ENCODE data around the gene PAH. TPM values are rescaled to one million over a fixed set of nuclear protein-coding genes. Genes with fewer than 3 reads are reported as not detected.

PAH gene
- total RNA-seq, 1 donor from 2014 or later: not detected

DNA sequence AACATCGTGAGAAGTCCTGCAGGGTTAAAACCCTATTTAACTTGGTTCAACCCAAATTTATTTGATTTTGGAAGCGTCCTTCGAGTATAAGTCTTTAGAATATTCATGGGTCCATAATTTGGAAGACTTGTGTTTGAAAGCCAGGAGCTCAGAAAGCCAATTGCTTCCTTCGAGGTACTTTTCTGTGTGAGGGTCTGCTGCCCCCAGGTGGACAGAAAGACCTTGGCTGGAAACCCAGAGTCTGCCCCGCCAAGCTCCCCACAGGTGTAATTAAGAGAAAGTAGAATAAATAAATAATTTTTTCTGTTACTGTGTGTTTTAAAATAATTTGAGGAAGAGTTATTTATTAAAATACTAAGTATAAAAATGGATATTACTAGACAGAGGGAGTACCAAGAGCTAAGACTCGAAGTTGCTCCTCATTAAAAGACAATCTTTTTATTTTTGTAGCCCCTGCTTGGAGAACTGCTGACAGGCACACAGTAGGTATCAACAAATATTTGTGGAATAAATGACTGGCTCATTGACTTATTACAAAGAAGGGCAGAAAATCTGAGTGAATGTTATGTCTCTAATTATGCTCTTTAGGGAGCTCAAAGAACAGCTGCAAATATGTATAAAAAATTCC is 105.8 kb downstream of the PAH start:
- H3K4me1 ChIP-seq (ENCODE audit: control insufficient read depth in 3 of 3, insufficient read depth in 3 of 3, low read length in 3 of 3): no peaks in the 10 kb centered on the region
- no peak overlapping the region for H3K9ac ChIP-seq (ENCODE audit: low read depth in 1 of 3, low read length in 3 of 3)
- H3K9me3 ChIP-seq (ENCODE audit: control insufficient read depth in 3 of 3, low read length in 3 of 3): no peaks in the 10 kb centered on the region
- H3K4me3 ChIP-seq (ENCODE audit: low read length in 3 of 3): no peak overlapping the region
- no peak overlapping the region for H3K27ac ChIP-seq (ENCODE audit: low read depth, low read length)
- peaks cover 0 to under 1% (median 0%) of the 10 kb centered on the region in 3 donors for H3K27me3 ChIP-seq (ENCODE audit: control insufficient read depth in 3 of 3, insufficient read depth in 3 of 3, low read length in 3 of 3)
- no peaks in the 10 kb centered on the region for H3K36me3 ChIP-seq (ENCODE audit: control insufficient read depth in 3 of 3, insufficient read depth in 3 of 3, low read length in 3 of 3)

DNA sequence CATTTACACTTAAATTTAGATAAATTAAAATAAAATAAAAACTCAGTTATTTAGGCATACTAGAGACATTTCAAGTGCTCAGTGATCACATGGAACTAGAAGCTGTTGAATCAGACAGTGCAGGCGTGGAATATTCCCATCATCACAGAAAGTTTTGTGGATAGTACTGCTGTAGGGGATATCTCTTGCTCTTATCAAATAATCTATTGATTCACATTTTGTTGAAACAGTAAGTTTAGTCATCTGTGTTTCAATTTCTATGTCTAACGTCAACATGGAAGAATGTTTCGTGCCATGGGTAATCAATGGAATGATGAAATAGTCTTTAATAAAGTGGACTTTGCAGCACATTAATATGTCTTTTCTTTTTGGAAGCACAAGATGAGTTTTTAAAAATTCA is 108.6 kb downstream of the PAH start:
- Histone ChIP-seq H3K9me3 (ENCODE audit: control insufficient read depth in 3 of 3, low read length in 3 of 3) (no peaks in the 10 kb centered on the region), H3K4me3 (ENCODE audit: low read length in 3 of 3) (no peak overlapping the region), H3K27ac (ENCODE audit: low read depth, low read length) (no peak overlapping the region), H3K9ac (ENCODE audit: low read depth in 1 of 3, low read length in 3 of 3) (no peak overlapping the region), H3K27me3 (ENCODE audit: control insufficient read depth in 3 of 3, insufficient read depth in 3 of 3, low read length in 3 of 3) (peaks cover 0 to 3% (median 0%) of the 10 kb centered on the region in 3 donors), H3K4me1 (ENCODE audit: control insufficient read depth in 3 of 3, insufficient read depth in 3 of 3, low read length in 3 of 3) (no peaks in the 10 kb centered on the region), H3K36me3 (ENCODE audit: control insufficient read depth in 3 of 3, insufficient read depth in 3 of 3, low read length in 3 of 3) (no peaks in the 10 kb centered on the region)

DNA sequence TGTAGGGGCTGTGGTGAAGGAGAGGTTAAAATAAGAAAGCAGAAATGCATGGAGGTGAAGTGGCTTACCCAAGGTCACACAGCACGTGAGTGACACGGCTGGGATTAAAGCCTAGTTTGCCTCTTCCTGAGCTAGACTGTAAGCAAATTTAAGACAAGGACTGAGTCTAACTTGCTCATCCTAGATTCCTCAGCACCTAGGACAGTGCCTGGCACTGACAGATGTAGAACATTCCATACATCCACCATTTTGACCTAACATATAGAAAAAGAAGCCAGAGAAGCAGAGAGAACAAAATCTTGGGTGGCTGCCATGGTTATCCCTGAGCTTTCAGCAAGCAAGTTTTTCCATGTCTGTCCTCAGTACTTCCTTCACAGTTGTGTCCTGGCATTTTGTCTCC is 110.5 kb downstream of the PAH start:
- Histone ChIP-seq H3K4me3 (ENCODE audit: low read length in 3 of 3) (no peak overlapping the region), H3K36me3 (ENCODE audit: control insufficient read depth in 3 of 3, insufficient read depth in 3 of 3, low read length in 3 of 3) (no peaks in the 10 kb centered on the region), H3K27ac (ENCODE audit: low read depth, low read length) (no peak overlapping the region), H3K27me3 (ENCODE audit: control insufficient read depth in 3 of 3, insufficient read depth in 3 of 3, low read length in 3 of 3) (peaks cover 0 to 3% (median 0%) of the 10 kb centered on the region in 3 donors), H3K9ac (ENCODE audit: low read depth in 1 of 3, low read length in 3 of 3) (no peak overlapping the region), H3K4me1 (ENCODE audit: control insufficient read depth in 3 of 3, insufficient read depth in 3 of 3, low read length in 3 of 3) (no peaks in the 10 kb centered on the region), H3K9me3 (ENCODE audit: control insufficient read depth in 3 of 3, low read length in 3 of 3) (no peaks in the 10 kb centered on the region)

DNA sequence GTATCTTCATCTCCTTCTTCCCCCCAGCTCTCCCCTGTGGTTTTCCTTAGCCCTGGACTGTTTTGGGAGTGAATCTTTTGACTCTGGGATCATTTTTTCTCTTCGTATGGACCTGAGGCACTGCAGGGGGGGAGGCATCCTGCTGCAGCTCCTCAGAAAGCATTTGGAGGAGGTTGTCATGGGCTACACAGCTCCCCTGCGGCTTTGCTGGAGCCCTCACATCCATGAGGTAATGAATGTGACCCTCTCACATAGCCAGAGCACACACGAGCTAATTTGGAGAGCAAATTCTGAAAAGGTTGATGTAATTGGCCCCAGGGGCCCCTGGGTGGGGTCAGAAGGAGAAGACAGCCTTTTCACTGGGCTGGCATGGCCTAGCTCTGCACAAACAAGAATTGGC is 110.9 kb downstream of the PAH start:
- H3K4me3 ChIP-seq (ENCODE audit: low read length in 3 of 3): no peak overlapping the region
- no peaks in the 10 kb centered on the region for H3K36me3 ChIP-seq (ENCODE audit: control insufficient read depth in 3 of 3, insufficient read depth in 3 of 3, low read length in 3 of 3)
- no peak overlapping the region for H3K27ac ChIP-seq (ENCODE audit: low read depth, low read length)
- H3K27me3 ChIP-seq (ENCODE audit: control insufficient read depth in 3 of 3, insufficient read depth in 3 of 3, low read length in 3 of 3): peaks cover 0 to 3% (median 0%) of the 10 kb centered on the region in 3 donors
- no peaks in the 10 kb centered on the region for H3K9me3 ChIP-seq (ENCODE audit: control insufficient read depth in 3 of 3, low read length in 3 of 3)
- H3K9ac ChIP-seq (ENCODE audit: low read depth in 1 of 3, low read length in 3 of 3): no peak overlapping the region
- H3K4me1 ChIP-seq (ENCODE audit: control insufficient read depth in 3 of 3, insufficient read depth in 3 of 3, low read length in 3 of 3): no peaks in the 10 kb centered on the region

DNA sequence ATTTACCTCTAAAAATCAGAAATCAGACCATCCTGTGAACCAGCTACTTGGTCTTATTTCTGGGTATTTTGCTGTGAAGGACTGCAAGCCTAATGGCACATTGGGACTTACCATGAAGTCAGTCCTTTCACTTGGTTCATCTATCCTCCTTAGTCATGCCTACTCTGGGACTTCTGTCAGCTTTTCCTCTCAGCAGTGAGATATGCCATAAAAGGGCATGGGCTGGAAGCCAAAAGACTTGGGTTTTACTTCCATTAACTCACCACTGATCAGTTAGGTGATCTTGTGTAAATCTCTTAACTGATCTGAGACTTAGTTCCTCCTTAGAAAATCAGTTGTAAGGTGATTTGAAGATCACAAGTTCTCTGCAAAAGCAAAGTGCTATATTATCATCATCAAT is 116.5 kb downstream of the PAH start:
- Histone ChIP-seq H3K27ac (ENCODE audit: low read depth, low read length) (no peak overlapping the region), H3K9ac (ENCODE audit: low read depth in 1 of 3, low read length in 3 of 3) (no peak overlapping the region), H3K36me3 (ENCODE audit: control insufficient read depth in 3 of 3, insufficient read depth in 3 of 3, low read length in 3 of 3) (no peaks in the 10 kb centered on the region), H3K9me3 (ENCODE audit: control insufficient read depth in 3 of 3, low read length in 3 of 3) (no peaks in the 10 kb centered on the region), H3K4me1 (ENCODE audit: control insufficient read depth in 3 of 3, insufficient read depth in 3 of 3, low read length in 3 of 3) (no peaks in the 10 kb centered on the region), H3K27me3 (ENCODE audit: control insufficient read depth in 3 of 3, insufficient read depth in 3 of 3, low read length in 3 of 3) (no peaks in the 10 kb centered on the region), H3K4me3 (ENCODE audit: low read length in 3 of 3) (no peak overlapping the region)

DNA sequence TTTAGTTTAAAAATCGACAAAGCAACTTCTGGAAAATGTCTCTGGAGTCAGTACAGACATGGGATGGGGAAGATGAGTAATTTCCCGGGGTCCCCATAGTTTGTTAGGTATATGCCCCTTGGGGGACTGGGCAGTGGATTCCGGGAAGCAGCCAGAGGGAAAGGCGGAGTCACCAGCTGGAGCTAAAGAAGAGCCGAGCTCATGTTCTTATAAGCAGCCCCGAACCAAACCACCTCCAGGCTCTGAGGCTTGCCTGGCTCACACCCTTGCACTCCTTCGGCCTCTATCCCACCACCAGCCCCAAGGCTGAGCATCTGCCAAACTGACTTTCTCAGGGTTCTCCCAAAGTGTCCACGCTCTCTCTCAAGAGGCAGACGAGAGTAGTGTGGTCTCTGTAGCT is 117.8 kb downstream of the PAH start:
- Histone ChIP-seq H3K27ac (ENCODE audit: low read depth, low read length) (no peak overlapping the region), H3K9ac (ENCODE audit: low read depth in 1 of 3, low read length in 3 of 3) (no peak overlapping the region), H3K36me3 (ENCODE audit: control insufficient read depth in 3 of 3, insufficient read depth in 3 of 3, low read length in 3 of 3) (no peaks in the 10 kb centered on the region), H3K4me1 (ENCODE audit: control insufficient read depth in 3 of 3, insufficient read depth in 3 of 3, low read length in 3 of 3) (no peaks in the 10 kb centered on the region), H3K27me3 (ENCODE audit: control insufficient read depth in 3 of 3, insufficient read depth in 3 of 3, low read length in 3 of 3) (no peaks in the 10 kb centered on the region), H3K9me3 (ENCODE audit: control insufficient read depth in 3 of 3, low read length in 3 of 3) (no peaks in the 10 kb centered on the region), H3K4me3 (ENCODE audit: low read length in 3 of 3) (no peak overlapping the region)

DNA sequence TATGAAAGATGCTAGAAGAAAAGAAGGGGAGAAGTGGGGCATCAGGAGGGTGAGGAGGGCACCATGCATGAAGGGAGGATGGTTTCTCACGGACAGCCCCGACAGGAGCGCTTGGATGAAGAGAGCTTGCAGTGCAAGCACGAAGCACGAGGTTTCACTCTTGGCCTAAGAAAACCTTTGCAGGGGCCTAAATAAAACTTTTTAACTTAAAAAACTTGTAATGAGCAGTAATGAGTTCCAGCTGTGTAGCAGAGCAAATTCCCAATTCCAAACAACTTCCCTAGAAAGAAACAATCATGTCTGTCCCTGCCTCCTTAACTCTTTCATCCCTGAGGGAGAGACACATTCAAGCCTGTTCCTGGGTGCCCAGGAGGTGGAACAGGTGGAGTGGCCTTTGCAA is 119.5 kb downstream of the PAH start:
- Histone ChIP-seq H3K9me3 (ENCODE audit: control insufficient read depth in 3 of 3, low read length in 3 of 3) (no peaks in the 10 kb centered on the region), H3K4me1 (ENCODE audit: control insufficient read depth in 3 of 3, insufficient read depth in 3 of 3, low read length in 3 of 3) (no peaks in the 10 kb centered on the region), H3K9ac (ENCODE audit: low read depth in 1 of 3, low read length in 3 of 3) (no peak overlapping the region), H3K27ac (ENCODE audit: low read depth, low read length) (no peak overlapping the region), H3K27me3 (ENCODE audit: control insufficient read depth in 3 of 3, insufficient read depth in 3 of 3, low read length in 3 of 3) (no peaks in the 10 kb centered on the region), H3K4me3 (ENCODE audit: low read length in 3 of 3) (no peak overlapping the region), H3K36me3 (ENCODE audit: control insufficient read depth in 3 of 3, insufficient read depth in 3 of 3, low read length in 3 of 3) (no peaks in the 10 kb centered on the region)

DNA sequence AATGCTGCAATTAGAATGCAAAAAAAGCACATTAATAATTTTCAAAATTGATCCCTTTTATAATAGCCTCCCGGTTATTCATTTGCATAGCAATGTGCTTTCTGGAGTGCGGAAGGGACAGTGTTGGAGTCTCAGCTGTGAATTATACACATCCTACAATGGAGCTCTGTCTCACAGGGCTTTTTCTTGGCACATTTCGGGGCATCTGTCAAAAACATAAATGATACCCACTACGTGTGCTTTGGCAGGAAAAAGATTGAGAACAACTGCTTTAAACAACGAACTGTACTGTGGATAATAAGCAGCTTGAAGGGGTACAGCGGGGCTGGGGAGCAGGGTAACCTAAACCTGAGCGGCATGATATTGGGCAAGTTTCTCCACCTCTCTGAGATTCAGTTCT is 123.1 kb downstream of the PAH start:
- Histone ChIP-seq H3K4me1 (ENCODE audit: control insufficient read depth in 3 of 3, insufficient read depth in 3 of 3, low read length in 3 of 3) (no peaks in the 10 kb centered on the region), H3K27me3 (ENCODE audit: control insufficient read depth in 3 of 3, insufficient read depth in 3 of 3, low read length in 3 of 3) (no peaks in the 10 kb centered on the region), H3K9ac (ENCODE audit: low read depth in 1 of 3, low read length in 3 of 3) (no peak overlapping the region), H3K36me3 (ENCODE audit: control insufficient read depth in 3 of 3, insufficient read depth in 3 of 3, low read length in 3 of 3) (no peaks in the 10 kb centered on the region), H3K27ac (ENCODE audit: low read depth, low read length) (no peak overlapping the region), H3K4me3 (ENCODE audit: low read length in 3 of 3) (no peak overlapping the region), H3K9me3 (ENCODE audit: control insufficient read depth in 3 of 3, low read length in 3 of 3) (no peaks in the 10 kb centered on the region)

Other genes starting within 250 kb of the PAH start
- not detected for gene ASCL1, start 40.4 kb upstream of the PAH start, total RNA-seq